Mesothelial cell of epicardium (in vitro differentiated cells): ENCODE data around the gene KCNAB3. TPM values are rescaled to one million over a fixed set of nuclear protein-coding genes. Genes with fewer than 3 reads are reported as not detected.

Experiments
- DNase-seq, 2 experiments: peaks; one replicate each; pipeline ENCODE4 v3.0.0; 2021; ENCODE audit warnings: low spot score in 2 of 2; ENCODE audit not compliant: unreplicated experiment in 2 of 2
- H3K27ac Mint-ChIP-seq: 2 replicates; pipeline ENCODE4 v1.8.0; 2021; ENCODE audit warnings: mixed read lengths
- H3K27me3 Mint-ChIP-seq: 2 replicates; pipeline ENCODE4 v1.8.0; 2021; ENCODE audit warnings: low read depth, mixed read lengths
- H3K36me3 Mint-ChIP-seq: 2 replicates; pipeline ENCODE4 v1.8.0; 2021; ENCODE audit warnings: mixed read lengths
- H3K4me1 Mint-ChIP-seq: 2 replicates; pipeline ENCODE4 v1.8.0; 2021; ENCODE audit warnings: mixed read lengths
- H3K4me3 Mint-ChIP-seq: 2 replicates; pipeline ENCODE4 v1.8.0; 2021; ENCODE audit warnings: mild to moderate bottlenecking, moderate library complexity, mixed read lengths
- H3K9me3 Mint-ChIP-seq: 2 replicates; pipeline ENCODE4 v1.8.0; 2021; ENCODE audit warnings: mixed read lengths
- CTCF ChIP-seq: fragments of 200-600 bp; sonication (generic); IDR thresholded peaks from one replicate; pipeline ENCODE4 v1.5.0; 2021; ENCODE audit warnings: antibody characterized with exemption; ENCODE audit not compliant: unreplicated experiment
- total RNA-seq: library from RNA; stranded (reverse); gene quantifications from 3 replicates; pipeline ENCODE4 v1.2.1, GENCODE V29; 2021

The KCNAB3 gene
- total RNA-seq, 1 donor from 2014 or later: 18.8 TPM

- no peak for TF ChIP-seq CTCF
- DNase-seq: no peak
- H3K36me3 Mint-ChIP-seq: peaks cover 4% of the 10 kb centered on the region
- H3K4me3 Mint-ChIP-seq: no peak overlapping the region
- H3K27ac Mint-ChIP-seq: no peak overlapping the region
- peaks cover 14% of the 10 kb centered on the region for H3K9me3 Mint-ChIP-seq
- H3K4me1 Mint-ChIP-seq: no peaks in the 10 kb centered on the region
- peaks cover 19% of the 10 kb centered on the region for H3K27me3 Mint-ChIP-seq
Measured at GRCh38 chr17:7971651-7972050, 42.0 kb upstream of the KCNAB3 start.

- Mint-ChIP-seq H3K4me3 (no peak overlapping the region), H3K4me1 (no peaks in the 10 kb centered on the region), H3K36me3 (peaks cover under 1% of the 10 kb centered on the region), H3K27me3 (peaks cover 17% of the 10 kb centered on the region), H3K27ac (no peak overlapping the region), H3K9me3 (peaks cover 3% of the 10 kb centered on the region)
- no peak for DNase-seq
- TF ChIP-seq CTCF: no peak
Measured at GRCh38 chr17:7969433-7969832, 39.8 kb upstream of the KCNAB3 start.

GRCh38 chr17:7967751-7968150 lies 38.1 kb upstream of the KCNAB3 start:
- no peaks in the 10 kb centered on the region for H3K9me3 Mint-ChIP-seq
- no peaks in the 10 kb centered on the region for H3K4me1 Mint-ChIP-seq
- H3K27ac Mint-ChIP-seq: no peak overlapping the region
- no peak for DNase-seq
- H3K27me3 Mint-ChIP-seq: peaks cover 17% of the 10 kb centered on the region
- no peak for TF ChIP-seq CTCF
- H3K4me3 Mint-ChIP-seq: no peak overlapping the region
- no peaks in the 10 kb centered on the region for H3K36me3 Mint-ChIP-seq

GRCh38 chr17:7961421-7961820 lies 31.8 kb upstream of the KCNAB3 start:
- peaks cover under 1% of the 10 kb centered on the region for H3K4me1 Mint-ChIP-seq
- peaks cover 5% of the 10 kb centered on the region for H3K27me3 Mint-ChIP-seq
- no peaks in the 10 kb centered on the region for H3K9me3 Mint-ChIP-seq
- no peaks in the 10 kb centered on the region for H3K36me3 Mint-ChIP-seq
- no peak overlapping the region for H3K27ac Mint-ChIP-seq
- no peak overlapping the region for H3K4me3 Mint-ChIP-seq
- no peak for TF ChIP-seq CTCF
- no peak for DNase-seq

- H3K27me3 Mint-ChIP-seq: peaks cover 5% of the 10 kb centered on the region
- no peak overlapping the region for H3K4me3 Mint-ChIP-seq
- TF ChIP-seq CTCF: no peak
- H3K36me3 Mint-ChIP-seq: no peaks in the 10 kb centered on the region
- no peak overlapping the region for H3K27ac Mint-ChIP-seq
- H3K4me1 Mint-ChIP-seq: peaks cover 4% of the 10 kb centered on the region
- DNase-seq: no peak
- no peaks in the 10 kb centered on the region for H3K9me3 Mint-ChIP-seq
Measured at GRCh38 chr17:7959503-7960253, 30.0 kb upstream of the KCNAB3 start.
